Neural progenitor cell (in vitro differentiated cells): ENCODE data around the gene ADAMTS19. TPM values are rescaled to one million over a fixed set of nuclear protein-coding genes. Genes with fewer than 3 reads are reported as not detected.

Experiments
- DNase-seq: peaks from one replicate; pipeline ENCODE4 v3.0.0-alpha.2; 2016; ENCODE audit warnings: low spot score
- H2AFZ ChIP-seq: fragments of 200-600 bp; sonication (generic); replicated peaks from 2 replicates; pipeline ENCODE4 v1.6.1; 2016; ENCODE audit warnings: antibody characterized with exemption
- H3F3A ChIP-seq: fragments of 200-600 bp; sonication (generic); 2 replicates; pipeline ENCODE4 v1.6.1; 2016; ENCODE audit warnings: antibody characterized with exemption, low read depth
- H3K27ac ChIP-seq: fragments of 200-600 bp; sonication (generic); 2 replicates; pipeline ENCODE4 v1.5.1; 2016; ENCODE audit warnings: mild to moderate bottlenecking
- H3K27me3 ChIP-seq: fragments of 200-600 bp; sonication (generic); 2 replicates; pipeline ENCODE4 v1.6.1; 2016; ENCODE audit warnings: mild to moderate bottlenecking, moderate library complexity
- H3K36me3 ChIP-seq: fragments of 200-600 bp; sonication (generic); 2 replicates; pipeline ENCODE4 v1.5.1; 2016
- H3K4me1 ChIP-seq: fragments of 200-600 bp; sonication (generic); 2 replicates; pipeline ENCODE4 v1.6.1; 2016; ENCODE audit warnings: mixed run types
- H3K4me2 ChIP-seq: fragments of 200-600 bp; sonication (generic); 2 replicates; pipeline ENCODE4 v1.6.1; 2016
- H3K4me3 ChIP-seq: fragments of 200-600 bp; sonication (generic); 2 replicates; pipeline ENCODE4 v1.5.1; 2016
- H3K79me2 ChIP-seq: fragments of 200-600 bp; sonication (generic); 2 replicates; pipeline ENCODE4 v1.6.1; 2016; ENCODE audit warnings: low read depth
- H3K9ac ChIP-seq: fragments of 200-600 bp; sonication (generic); 2 replicates; pipeline ENCODE4 v1.6.1; 2016
- H3K9me3 ChIP-seq: fragments of 200-600 bp; sonication (generic); 2 replicates; pipeline ENCODE4 v1.5.1; 2016; ENCODE audit warnings: low read depth
- H4K20me1 ChIP-seq: fragments of 200-600 bp; sonication (generic); 2 replicates; pipeline ENCODE4 v1.6.1; 2016; ENCODE audit warnings: low read depth
- H3K27ac Mint-ChIP-seq: 3 replicates; pipeline ENCODE4 v1.8.0; 2021; ENCODE audit warnings: mixed read lengths
- H3K27me3 Mint-ChIP-seq: 2 replicates; pipeline ENCODE4 v1.8.0; 2022; ENCODE audit warnings: low read depth, mild to moderate bottlenecking, inconsistent platforms, moderate library complexity, mixed read lengths; ENCODE audit not compliant: insufficient read depth
- H3K36me3 Mint-ChIP-seq: 3 replicates; pipeline ENCODE4 v1.8.0; 2021; ENCODE audit warnings: mixed read lengths
- H3K4me1 Mint-ChIP-seq: 3 replicates; pipeline ENCODE4 v1.8.0; 2021; ENCODE audit warnings: mixed read lengths
- H3K4me3 Mint-ChIP-seq: 3 replicates; pipeline ENCODE4 v1.8.0; 2021; ENCODE audit warnings: mild to moderate bottlenecking, moderate library complexity, mixed read lengths
- H3K9me3 Mint-ChIP-seq: 3 replicates; pipeline ENCODE4 v1.8.0; 2020; ENCODE audit warnings: mixed read lengths
- CTCF ChIP-seq: fragments of 200-600 bp; sonication (generic); IDR thresholded peaks from 2 replicates; pipeline ENCODE4 v1.5.1; 2017; ENCODE audit warnings: antibody characterized with exemption, mild to moderate bottlenecking
- EZH2 ChIP-seq: fragments of 200-600 bp; sonication (generic); IDR thresholded peaks from 2 replicates; pipeline ENCODE4 v1.6.1; 2017; ENCODE audit warnings: antibody characterized with exemption, mild to moderate bottlenecking, moderate library complexity
- EZH2phosphoT487 ChIP-seq: fragments of 200-600 bp; sonication (generic); IDR thresholded peaks from 2 replicates; pipeline ENCODE4 v1.6.1; 2017; ENCODE audit warnings: antibody characterized with exemption
- total RNA-seq: library from RNA; depleted of rRNA; stranded (reverse); fragments of >200 nt; gene quantifications from 2 replicates; pipeline ENCODE4 v1.2.3, GENCODE V29; 2015; ENCODE audit warnings: low replicate concordance

The ADAMTS19 gene
- total RNA-seq, 1 donor from 2014 or later, result 23.3 TPM

GRCh38 chr5:129509363-129509975, 49.4 kb downstream of the ADAMTS19 start:
- no peaks in the 10 kb centered on the region for H3K36me3 Mint-ChIP-seq
- DNase-seq, result no peak
- H3K27ac ChIP-seq, result peak overlapping the region; percentile 24
- no peaks in the 10 kb centered on the region for H3K36me3 ChIP-seq
- no peaks in the 10 kb centered on the region for H3K9me3 Mint-ChIP-seq
- no peak overlapping the region for H3K4me2 ChIP-seq
- no peaks in the 10 kb centered on the region for H3K9me3 ChIP-seq
- H3K27me3 ChIP-seq, result no peaks in the 10 kb centered on the region
- no peak overlapping the region for H3K9ac ChIP-seq
- no peak overlapping the region for H3K4me3 Mint-ChIP-seq
- no peak overlapping the region for H2AFZ ChIP-seq
- H3K4me1 Mint-ChIP-seq, result no peaks in the 10 kb centered on the region
- no peaks in the 10 kb centered on the region for H3K79me2 ChIP-seq
- no peaks in the 10 kb centered on the region for H3K4me1 ChIP-seq
- H3F3A ChIP-seq, result no peaks in the 10 kb centered on the region
- no peaks in the 10 kb centered on the region for H3K27me3 Mint-ChIP-seq
- no peak overlapping the region for H3K4me3 ChIP-seq
- no peaks in the 10 kb centered on the region for H4K20me1 ChIP-seq
- H3K27ac Mint-ChIP-seq, result no peak overlapping the region
- no peak for TF ChIP-seq EZH2phosphoT487
- no peak for TF ChIP-seq EZH2
- no peak for TF ChIP-seq CTCF

GRCh38 chr5:129511291-129511690, 51.2 kb downstream of the ADAMTS19 start:
- Mint-ChIP-seq H3K4me3 (no peak overlapping the region), H3K4me1 (no peaks in the 10 kb centered on the region), H3K27ac (no peak overlapping the region), H3K36me3 (no peaks in the 10 kb centered on the region), H3K27me3 (no peaks in the 10 kb centered on the region), H3K9me3 (peaks cover 10% of the 10 kb centered on the region)
- Histone ChIP-seq H2AFZ (no peak overlapping the region), H3K4me2 (no peak overlapping the region), H3K4me1 (no peaks in the 10 kb centered on the region), H4K20me1 (no peaks in the 10 kb centered on the region), H3F3A (no peaks in the 10 kb centered on the region), H3K9ac (no peak overlapping the region), H3K9me3 (no peaks in the 10 kb centered on the region), H3K79me2 (no peaks in the 10 kb centered on the region), H3K27ac (no peak overlapping the region), H3K4me3 (no peak overlapping the region), H3K27me3 (no peaks in the 10 kb centered on the region), H3K36me3 (no peaks in the 10 kb centered on the region)
- no peak for DNase-seq
- no peak for TF ChIP-seq EZH2phosphoT487
- TF ChIP-seq CTCF, result no peak
- no peak for TF ChIP-seq EZH2

- TF ChIP-seq EZH2phosphoT487, result no peak
- TF ChIP-seq EZH2, result no peak
- TF ChIP-seq CTCF, result no peak
- Histone ChIP-seq H3K4me1 (no peaks in the 10 kb centered on the region), H3K9me3 (no peaks in the 10 kb centered on the region), H3K4me2 (no peak overlapping the region), H3K9ac (no peak overlapping the region), H3K4me3 (no peak overlapping the region), H3K27ac (no peak overlapping the region), H3K27me3 (no peaks in the 10 kb centered on the region), H4K20me1 (no peaks in the 10 kb centered on the region), H3F3A (no peaks in the 10 kb centered on the region), H3K79me2 (no peaks in the 10 kb centered on the region), H3K36me3 (no peaks in the 10 kb centered on the region), H2AFZ (no peak overlapping the region)
- Mint-ChIP-seq H3K4me1 (no peaks in the 10 kb centered on the region), H3K4me3 (no peak overlapping the region), H3K27me3 (peaks cover 2% of the 10 kb centered on the region), H3K9me3 (peaks cover 10% of the 10 kb centered on the region), H3K27ac (no peak overlapping the region), H3K36me3 (peaks cover 4% of the 10 kb centered on the region)
- DNase-seq, result no peak
Observed at GRCh38 chr5:129541051-129541450, 81.0 kb downstream of the ADAMTS19 start.
